ACHN (cell line): Measurements from ENCODE around the gene TDRD1.

Source experiments
- DNase-seq: peaks from one replicate; pipeline ENCODE4 v3.0.0-alpha.2; 2015
- in situ Hi-C: cut with HindIII; loops from 2 replicates; pipeline ENCODE4 v1.10.0; 2017; ENCODE audit warnings: low sequenced_read_pairs, low pct_ligation_motif_present, low pct_unique_long_range_greater_than_20kb

Gene TDRD1

DNA sequence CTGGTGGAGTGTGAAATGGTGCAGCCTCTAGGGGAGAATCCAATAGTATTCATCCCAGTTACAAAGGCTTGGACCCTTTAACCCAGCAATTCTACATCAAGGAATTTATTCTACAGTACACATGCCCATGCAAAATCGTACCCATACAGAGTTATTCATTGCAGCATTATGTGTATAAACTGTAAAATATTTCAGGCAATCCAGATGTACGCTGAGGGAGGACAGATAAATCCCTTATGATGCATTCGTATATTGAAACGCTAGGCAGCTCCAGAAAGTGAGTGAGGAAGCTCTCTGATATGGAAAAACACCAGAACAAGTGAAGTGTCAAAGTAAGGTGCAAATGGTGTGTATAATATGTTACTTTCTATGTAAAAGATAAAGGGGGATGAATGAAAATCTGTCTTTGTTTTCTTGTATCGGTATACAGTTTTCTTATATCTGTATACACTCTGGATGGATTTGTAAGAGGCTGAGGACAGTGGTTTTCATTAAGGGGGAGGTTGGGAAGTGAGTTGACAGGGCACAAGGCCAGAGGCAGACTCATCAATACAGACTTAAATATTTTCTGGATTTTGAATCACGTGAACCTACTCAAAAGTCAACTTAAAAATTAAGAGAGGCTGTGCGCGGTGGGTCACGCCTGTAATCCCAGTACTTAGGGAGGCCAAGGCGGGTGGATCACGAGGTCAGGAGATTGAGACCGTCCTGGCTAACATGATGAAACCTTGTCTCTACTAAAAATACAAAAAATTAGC lies 77.0 kb downstream of the TDRD1 start:
- in situ Hi-C loops = no loop called here
- DNase-seq = no peak

DNA sequence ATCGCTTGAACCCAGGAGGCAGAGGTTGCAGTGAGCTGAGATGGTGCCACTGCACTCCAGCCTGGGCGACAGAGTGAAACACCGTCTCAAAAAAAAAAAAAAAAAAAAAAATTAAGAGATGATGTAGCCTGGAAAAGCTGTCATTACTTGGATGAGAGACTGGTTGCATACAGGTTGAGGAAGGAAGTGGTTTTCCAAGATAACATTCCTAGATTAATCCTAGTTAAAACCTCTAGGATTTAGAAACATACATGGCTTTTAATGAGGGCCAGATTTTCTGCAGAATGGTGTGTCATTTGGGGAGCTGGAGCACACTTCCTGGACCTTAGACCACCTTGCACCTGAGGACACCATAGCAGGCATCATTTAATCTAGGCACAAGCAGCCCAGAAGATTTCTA lies 77.7 kb downstream of the TDRD1 start:
- DNase-seq = no peak
- in situ Hi-C loops = no loop called here

DNA sequence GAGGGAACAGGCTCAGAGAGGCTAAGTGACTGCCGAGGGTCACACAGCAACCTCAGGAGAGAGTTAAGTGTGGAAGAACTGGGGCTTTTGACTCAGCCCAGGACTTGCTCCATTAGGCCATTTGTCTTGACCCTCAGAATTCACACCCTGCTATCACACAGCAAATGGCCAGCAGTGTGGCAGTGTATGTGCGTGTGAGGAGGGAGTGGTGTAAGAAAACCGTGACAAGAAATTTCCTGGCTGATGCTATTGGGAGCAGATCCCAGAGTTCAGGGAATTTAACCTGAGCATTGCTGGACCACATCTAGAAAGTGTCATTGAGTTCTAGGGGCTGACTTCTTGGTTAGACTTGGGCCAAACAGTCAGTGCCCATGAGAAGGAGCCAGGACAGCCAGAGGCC lies 78.3 kb downstream of the TDRD1 start:
- DNase-seq = no peak
- in situ Hi-C loops = no loop called here

DNA sequence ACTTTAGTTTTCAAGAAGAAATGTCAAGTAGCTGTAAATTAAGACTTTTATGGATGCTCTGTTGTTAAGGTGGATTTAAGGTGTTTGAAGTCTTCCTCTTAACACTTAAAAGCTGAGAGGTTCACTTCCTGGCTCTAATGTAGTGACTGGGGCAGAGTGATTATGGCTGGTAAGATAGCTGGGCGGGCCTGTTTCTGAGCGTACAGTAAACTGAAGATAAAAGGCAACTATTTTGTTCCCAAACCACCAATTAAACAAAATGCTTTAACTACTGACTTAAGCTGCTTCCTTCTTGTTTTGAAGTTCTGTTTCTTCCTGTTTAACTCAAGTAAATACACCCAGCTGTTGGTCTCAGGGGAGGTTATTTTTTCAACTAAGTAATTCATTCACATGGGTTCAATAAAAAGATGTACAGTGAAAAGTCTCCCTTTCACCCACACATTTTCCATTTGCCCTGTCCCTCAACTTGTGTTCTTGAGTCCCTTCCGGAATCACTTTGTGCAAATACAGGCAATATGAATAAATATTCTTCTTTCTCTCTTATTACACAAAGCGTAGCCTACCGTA lies 79.2 kb downstream of the TDRD1 start:
- DNase-seq = no peak
- in situ Hi-C loops = no loop called here

DNA sequence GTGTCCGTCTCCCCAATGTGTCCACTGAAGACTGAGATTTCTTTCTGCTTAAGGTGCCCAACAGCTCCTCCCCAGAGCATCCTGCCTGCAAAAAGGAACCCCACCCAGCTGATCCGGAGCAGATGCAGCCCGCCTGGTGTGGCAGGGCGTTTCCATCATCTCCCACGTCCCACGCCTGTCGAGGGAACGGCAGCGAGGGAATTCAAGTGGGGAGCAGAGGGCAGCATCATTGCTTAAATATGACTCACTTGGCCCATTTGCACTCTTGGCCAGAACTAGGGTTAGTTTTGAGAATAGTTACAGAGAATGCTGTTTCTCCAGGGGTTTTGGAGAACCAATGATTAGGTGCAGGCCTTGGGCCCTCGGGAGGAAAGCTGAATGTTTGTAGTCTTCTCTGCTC lies 80.7 kb downstream of the TDRD1 start:
- DNase-seq = no peak
- in situ Hi-C loops = no loop called here

DNA sequence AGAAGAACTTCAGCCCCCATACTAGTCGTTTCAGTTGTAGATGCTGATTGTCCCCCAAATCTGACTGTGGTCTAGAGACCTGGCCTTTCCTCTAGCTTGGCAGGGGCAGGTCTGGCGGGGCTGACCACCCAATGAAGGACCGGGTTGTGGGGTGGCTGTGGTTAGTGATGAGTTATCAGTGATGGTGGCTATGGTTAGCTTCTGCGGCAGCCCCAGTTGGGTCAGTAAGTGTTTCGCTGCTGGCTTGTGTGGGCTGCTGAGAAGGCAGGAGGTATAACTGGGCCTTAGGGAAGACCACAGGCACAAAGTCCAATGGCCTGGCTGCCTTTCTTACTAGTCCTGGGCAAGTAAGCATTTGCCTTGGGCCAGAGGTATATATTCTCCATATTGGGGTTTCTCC lies 81.2 kb downstream of the TDRD1 start:
- in situ Hi-C loops = no loop called here
- no peak for DNase-seq

DNA sequence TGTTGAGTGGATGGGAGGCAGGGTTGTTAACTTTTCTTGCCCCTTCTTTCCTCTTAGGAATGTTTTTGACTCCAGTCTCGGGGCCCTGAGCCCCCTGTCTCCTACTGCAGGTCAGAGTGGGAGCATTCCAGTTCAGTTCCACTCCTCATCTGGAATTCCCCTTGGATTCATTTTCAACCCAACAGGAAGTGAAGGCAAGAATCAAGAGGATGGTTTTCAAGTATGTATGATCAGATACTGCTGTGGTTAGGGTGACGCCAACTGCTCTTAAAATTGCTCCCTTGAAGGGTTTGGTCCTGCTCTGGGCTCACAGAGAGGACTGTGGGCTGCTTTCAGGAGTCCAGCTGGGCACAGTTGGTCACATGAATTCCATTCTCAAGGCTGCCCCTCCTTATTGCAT lies 81.9 kb downstream of the TDRD1 start:
- peak; percentile 51 for DNase-seq
- in situ Hi-C loops = no loop called here

DNA sequence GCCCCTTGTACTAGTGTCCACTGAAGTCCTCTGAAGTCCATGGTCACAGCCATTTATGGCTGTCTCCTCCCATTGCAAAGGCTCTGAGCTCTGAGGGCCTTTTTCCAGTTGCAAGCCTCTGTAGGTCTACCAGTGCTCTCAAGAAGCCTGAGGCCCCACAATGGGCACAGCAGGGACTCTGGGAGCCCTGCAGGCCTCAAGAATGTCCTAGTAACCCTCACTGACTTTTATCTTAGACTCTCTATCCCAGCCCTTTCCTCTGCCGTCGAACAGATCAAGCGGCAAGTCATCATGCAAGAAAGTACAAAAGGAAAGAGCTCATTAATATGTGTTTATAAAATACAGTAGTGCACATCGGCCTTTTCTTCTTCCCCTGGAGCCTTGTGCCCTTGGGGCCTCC lies 83.3 kb downstream of the TDRD1 start:
- in situ Hi-C loops = no loop called here
- DNase-seq = no peak

DNA sequence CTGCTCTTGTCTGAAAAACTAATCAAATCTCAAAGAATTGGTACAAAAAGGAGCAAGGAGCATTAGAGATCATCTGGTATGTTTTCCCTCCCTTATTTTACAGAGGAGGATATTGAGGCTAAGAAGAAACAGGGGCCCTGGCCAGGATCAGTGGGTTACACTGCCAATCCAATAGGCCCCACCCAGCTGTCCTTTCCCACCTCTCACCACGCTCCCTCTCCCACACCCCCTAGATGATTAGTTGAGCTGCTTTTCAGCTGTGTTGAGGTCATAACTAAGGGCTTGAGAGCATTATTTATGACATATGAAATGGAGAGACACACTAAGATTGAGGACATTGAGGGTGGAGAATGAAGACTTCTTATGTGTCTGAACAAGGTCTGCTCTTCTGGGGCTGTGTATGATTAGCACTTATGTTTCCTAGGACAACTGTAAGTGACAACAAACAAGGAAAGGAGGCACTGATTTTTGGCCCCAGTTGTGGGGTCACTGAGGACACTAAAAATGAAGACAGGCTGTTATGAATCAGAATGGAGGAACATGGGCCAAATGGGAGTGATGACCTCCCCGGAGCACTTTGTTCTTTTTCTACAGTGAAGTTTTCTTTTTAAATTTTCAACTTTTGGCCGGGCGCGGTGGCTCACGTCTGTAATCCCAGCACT lies 86.4 kb downstream of the TDRD1 start:
- in situ Hi-C loops = no loop called here

DNA sequence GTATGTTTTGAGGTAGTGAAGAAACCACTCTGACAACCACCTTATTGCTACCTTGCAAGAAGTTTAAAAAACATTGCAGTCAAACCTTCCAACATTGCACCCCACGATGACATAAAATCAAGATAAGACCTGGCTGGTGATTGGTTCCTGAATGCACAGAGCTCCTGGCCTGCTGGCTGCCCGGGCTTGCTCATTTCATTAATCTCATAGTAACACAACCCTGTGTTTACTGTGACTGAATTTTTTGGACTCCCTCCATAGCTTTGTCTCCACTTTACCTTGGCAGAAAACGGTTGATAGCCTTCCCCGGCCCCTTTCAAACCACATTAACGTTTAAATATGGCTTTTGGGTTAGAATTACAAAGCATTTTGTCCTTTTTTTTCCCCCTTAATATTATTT lies 87.4 kb downstream of the TDRD1 start:
- DNase-seq = no peak
- in situ Hi-C loops = no loop called here

More for the DNA sequence above, 86.4 kb downstream of the TDRD1 start:
- no peak for DNase-seq

DNA sequence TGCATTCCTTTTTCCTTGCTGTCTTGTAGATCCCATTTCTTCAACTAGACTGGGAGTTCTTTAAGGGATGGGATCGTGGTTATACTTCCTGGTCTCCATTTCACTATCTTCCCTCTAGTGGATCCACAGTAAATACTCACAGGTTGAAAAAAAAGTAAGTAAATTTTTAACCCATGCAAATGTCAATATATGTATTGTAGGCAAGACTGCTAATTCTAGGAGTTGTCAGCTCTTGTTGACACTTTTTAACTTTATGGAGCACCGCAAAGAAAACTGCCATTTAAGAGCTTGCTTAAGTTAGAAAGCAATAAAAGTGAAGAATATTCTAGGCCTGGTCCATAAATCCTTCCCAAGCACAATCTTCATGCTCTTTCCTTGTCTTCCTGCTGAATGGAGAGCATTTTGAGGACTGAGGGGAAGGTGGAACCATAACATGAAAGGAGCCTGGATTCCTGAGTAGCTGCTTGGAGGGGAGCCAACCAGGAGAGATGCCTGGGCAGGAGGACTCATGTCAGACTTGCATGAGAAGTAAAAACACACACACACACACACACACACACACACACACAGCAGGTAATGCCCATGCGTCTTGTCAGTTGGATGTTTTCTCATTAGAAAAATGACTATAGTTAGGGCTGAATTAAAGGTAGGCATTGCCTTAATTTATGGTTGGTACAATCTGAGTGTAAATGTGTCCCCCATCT lies 92.1 kb downstream of the TDRD1 start:
- in situ Hi-C loops = no loop called here
- DNase-seq = no peak

DNA sequence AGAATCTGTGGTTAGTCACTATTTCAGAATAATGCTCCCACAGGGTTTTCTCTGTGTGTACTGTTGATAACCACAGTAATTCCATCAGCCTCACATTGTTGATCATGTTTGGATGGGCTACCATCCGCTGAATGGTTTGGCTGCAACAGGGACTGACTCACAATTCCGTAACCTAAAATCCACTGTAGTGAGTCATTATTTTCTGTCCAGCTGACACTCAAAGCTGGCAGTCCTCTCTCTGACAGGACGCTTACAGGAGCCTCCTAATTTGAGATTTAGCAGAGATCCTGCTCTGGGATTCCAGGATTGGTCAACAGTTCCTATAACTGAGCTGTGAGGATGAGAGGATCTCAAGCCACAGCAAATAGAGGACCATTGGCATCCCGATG lies 92.6 kb downstream of the TDRD1 start:
- in situ Hi-C loops = no loop called here
- DNase-seq = peak; percentile 88

DNA sequence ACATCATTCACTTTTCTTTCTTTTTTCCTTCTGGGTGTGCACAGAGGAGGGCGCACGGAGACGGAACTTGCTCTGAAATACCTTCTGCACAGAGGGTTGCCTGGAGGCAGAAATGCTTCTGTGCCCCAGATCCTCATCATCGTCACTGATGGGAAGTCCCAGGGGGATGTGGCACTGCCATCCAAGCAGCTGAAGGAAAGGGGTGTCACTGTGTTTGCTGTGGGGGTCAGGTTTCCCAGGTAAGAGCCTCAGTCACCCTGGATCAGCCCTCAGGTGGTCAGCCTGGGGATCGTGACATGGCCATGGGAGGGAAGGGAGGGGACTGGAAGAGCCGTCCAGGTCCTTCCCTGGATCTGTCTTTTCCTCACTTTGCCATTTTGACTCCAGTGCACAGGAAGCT lies 93.5 kb downstream of the TDRD1 start:
- in situ Hi-C loops = no loop called here
- no peak for DNase-seq

DNA sequence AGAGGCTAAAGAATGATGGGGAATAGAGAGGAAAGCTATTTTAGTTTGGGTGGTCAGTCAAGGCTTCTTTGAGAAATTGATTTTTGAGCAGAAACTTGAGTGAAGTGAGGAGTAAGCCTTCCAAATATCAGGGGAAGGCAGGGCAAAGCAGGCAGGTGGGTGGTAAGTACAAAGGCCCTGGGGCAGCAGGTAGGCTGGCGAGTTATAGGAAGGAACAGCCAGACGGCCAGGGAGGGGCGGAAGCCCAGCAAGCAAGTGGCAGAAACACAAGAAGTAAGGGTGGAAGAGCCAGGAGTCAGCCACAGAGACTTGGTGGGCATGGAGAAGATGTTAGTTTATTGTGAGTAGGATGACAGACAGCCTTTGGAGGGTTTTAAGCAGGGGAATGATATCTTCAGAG lies 94.8 kb downstream of the TDRD1 start:
- no peak for DNase-seq
- in situ Hi-C loops = no loop called here

DNA sequence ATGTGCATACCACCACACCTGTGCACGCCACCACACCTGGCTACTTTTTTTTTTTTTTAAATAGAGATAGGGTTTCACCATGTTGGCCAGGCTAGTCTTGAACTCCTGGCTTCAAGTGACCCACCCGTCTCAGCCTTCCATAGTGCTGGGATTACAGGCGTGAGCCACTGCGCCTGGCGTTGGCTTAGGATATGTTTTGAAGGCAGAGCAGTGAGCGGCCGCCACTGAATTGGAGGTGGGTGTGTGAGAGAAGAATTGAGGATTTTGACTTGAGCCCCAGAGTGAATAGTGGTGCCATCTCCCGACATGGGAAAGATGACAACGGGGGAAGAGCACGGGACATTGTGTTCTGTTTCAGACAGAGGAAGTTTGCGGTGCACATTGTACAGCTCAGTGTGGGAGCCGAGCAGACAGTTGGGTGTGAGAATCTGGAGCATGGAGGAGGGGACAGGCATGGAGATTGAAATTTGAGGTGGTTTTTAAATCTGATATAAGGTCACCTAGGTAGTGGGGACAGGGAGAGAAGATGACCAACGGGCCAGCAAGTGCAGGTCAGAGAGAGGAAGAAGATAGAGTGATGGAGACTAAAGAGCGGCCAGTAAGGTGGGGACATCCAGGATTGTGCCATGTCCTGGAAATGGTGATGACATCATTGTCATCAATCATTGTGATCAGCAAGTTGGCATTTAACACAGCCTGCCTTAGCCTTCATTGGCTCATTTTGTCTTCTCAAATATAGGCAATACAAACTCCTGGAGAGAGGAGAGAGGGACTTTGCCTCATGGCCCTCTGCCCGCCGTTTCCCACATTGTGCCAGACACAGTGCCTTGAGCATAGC lies 95.7 kb downstream of the TDRD1 start:
- in situ Hi-C loops = no loop called here
- DNase-seq = no peak

DNA sequence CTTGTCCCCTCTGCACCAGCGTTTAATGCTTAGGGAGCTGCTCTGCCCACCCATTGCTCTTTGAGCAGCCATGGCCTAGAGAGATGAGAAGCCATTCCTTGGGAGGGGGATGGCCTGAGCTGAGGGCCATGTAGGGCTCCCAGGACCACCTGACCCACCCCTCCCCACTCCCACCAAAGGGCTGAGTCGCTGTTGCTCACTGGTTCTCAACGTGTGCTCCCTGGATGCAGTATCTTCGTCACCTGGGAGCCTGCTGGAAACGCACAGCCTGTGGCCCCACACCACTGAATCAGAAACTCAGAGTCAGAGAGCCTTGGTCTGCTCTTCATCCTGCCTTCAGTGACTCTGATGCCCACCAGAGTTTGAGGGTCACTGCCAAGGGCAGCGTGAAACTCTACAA lies 96.9 kb downstream of the TDRD1 start:
- DNase-seq = no peak
- in situ Hi-C loops = no loop called here

DNA sequence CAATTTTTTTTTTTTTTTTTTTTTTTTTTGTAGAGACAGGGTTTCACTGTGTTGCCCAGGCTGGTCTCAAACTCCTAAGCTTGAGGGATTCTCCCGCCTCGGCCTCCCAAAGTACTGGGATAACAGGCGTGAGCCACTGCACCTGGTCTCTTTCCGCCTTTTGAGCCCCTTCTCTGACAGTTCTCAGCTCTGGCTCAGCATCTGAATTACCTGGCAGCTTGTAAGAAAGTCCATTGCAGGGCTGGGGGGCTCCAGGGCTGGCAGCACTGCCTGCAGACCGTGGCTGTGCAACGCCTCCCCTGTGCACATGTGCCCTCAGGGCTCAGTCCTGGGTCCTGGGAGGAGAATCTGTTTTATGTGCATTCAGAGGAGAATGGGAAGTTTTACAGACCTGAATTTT lies 97.5 kb downstream of the TDRD1 start:
- no peak for DNase-seq
- in situ Hi-C loops = no loop called here

DNA sequence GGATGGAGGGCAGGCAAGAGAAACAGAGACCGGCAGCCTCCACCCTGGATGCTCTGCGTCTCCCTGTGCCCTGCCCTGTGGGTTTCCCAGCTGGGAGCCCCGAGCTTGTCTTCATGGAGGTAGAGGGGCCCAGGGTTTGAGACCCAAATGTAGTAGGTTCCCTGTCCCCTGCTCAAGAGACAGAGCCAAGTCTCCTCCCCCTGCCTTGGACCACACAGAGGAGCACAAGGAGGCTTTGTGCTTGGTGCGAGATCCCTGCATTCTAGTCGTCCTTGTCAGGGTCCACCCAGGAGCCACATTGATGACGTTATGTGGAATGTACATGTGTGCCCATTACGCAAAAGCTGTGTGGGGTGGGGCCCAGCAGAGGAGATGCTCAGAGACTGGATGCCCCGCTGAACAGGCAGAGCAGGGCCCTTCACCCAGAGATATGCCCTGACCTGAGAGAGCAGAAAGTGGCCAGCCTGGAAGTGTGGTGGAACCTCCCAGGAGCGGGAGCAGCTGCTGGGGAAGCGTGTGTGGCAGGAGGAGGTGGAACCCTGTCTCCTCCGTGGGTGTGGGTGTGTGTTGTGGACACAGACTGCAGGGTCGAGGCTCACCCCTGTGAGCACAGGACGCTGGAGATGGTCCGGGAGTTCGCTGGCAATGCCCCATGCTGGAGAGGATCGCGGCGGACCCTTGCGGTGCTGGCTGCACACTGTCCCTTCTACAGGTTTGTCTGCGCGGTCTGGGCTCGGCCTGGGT lies 99.2 kb downstream of the TDRD1 start:
- in situ Hi-C loops = no loop called here
- no peak for DNase-seq
